GM18861 (cell line): ENCODE data around the gene KCNN3.
"Not testable (repeated sequence)": the region's sequence is repeated elsewhere in the genome, so short reads cannot be mapped to it uniquely, and the experiment has no call there.

Source experiments
- ATAC-seq: cut with Tn5 transposase; IDR thresholded peaks from one replicate; pipeline ENCODE4 v1.9.1; 2021; ENCODE audit not compliant: unreplicated experiment

KCNN3 gene

DNA sequence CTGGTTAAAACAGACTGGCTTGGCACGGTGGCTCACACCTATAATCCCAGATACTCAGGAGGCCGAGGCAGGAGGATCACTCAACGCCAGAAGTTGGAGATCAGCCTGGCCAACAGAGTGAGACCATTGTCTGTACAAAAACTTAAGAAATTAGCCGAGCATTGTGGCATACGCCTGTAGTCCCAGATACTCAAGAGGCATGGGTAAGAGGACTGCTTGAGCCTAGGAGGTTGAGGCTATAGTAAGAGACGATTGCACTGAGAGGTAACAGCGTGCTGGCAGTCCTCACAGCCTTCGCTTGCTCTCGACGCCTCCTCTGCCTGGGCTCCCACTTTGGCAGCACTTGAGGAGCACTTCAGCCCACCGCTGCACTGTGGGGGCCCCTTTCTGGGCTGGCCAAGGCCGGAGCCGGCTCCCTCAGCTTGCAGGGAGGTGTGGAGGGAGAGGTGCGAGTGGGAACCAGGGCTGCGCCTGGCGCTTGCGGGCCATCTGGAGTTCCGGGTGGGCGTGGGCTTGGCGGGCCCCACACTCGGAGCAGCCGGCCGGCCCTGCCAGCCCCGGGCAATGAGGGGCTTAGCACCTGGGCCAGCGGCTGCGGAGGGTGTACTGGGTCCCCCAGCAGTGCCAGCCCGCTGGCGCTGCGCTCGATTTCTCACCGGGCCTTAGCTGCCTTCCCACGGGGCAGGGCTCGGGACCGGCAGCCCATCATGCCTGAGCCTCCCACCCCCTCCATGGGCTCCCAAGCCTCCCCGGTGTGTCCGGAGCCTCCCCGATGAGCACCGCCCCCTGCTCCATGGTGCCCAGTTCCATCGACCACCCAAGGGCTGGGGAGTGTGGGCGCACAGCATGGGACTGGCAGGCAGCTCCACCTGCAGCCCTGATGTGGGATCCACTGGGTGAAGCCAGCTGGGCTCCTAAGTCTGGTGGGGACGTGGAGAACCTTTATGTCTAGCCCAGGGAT, 199.5 kb downstream of the KCNN3 start:
- not testable (repeated sequence) for ATAC-seq

DNA sequence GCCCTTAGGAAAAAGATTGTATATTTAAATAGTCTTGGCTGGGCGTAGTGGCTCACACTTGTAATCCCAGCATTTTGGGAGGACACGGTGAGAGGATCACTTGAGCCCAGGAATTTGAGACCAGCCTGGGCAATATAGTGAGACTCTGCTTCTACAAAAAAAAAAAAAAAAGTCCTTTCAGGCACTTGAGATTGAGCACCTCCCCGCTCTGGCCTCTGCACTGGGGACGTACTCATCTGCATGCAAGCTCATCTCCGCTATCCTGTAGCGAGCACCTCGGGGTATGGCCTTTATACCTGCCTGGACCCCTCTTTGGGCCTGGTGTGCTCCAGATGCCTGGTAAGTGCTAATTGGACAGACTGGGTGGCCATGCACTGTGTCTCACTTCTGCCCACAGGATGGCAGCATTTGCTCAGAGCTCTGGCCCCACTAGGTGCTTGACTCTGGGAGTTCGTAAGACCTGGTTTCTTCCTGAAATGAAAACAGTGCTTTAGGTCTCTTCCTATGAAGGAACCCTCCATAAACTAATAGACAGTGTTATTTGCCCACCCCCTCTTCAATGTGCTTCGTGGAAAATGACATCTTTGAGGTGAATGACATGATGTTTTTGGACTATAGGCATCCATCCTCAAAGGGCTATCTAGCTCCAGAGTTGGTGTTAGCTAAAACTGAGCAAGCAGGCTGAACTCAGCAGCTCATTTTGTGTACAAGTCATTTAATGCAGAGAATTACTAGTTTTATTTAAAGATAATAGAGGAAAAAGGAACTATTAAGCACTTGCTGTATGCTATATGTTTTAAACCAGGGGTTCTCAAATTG, 200.4 kb downstream of the KCNN3 start:
- ATAC-seq = no peak

DNA sequence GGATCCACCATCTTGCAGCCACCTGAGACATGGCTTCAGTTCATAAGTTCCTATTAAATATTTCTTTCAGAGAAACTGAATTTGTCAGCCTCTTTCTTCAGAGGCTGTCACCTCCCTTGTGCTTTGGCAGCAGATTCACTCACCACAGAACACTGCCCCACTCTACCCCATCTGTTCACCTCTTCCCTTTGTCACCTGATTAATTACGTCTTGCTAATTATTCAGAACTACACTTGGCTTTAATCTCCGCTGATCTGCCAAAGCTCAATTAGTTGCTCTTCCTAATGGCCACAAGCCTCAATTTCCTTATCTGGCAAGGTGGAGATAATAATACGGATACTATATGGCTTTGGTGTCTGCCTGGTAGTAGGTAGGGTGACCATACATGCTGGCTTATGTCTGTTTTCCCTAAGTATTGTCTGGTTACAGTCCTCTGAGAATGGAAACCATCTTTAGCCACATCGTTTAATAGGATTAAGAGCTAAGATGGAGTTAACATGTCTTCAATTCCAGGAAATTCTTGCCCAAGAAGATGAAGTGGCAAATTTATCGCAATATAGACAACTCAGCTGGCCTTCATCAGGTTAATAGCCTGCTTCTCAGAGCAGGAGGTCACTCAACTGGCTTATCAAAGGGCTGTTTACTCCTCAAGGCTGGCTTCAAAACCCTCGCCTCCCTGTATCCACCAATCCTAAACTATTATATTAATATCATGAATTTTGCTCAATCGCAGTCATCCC, 203.9 kb downstream of the KCNN3 start:
- no peak for ATAC-seq

DNA sequence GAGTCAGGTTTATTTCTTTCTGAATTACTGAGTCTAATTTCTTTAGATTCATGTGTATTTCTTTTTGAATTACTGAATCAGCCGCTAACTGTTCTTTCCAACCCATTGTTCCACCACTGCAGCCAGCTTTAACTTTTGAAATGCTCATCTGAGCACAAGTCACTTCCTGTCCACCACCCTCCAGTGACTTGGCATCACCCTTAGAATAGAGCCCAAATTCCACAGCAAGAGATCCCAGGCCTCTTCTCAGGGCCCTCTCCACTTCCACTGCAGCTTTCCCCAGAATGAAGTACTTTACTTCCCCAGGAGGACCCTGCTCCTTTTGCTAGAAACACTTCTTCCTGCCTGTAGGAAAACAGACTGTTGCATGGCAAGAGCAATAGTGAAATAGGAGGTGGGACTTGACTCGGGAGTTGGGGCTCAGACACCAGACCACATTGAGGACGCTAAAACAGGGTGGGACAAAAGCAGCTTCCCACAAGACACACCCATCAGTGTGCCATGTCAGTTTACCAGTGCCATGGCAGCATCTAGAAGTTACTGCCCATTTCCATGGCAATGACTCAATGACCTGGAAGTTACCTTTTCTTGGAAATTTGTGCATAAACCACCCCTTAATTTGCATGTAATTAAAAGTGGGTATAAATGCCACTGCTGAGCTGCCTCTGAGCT, 205.6 kb downstream of the KCNN3 start:
- ATAC-seq = no peak

DNA sequence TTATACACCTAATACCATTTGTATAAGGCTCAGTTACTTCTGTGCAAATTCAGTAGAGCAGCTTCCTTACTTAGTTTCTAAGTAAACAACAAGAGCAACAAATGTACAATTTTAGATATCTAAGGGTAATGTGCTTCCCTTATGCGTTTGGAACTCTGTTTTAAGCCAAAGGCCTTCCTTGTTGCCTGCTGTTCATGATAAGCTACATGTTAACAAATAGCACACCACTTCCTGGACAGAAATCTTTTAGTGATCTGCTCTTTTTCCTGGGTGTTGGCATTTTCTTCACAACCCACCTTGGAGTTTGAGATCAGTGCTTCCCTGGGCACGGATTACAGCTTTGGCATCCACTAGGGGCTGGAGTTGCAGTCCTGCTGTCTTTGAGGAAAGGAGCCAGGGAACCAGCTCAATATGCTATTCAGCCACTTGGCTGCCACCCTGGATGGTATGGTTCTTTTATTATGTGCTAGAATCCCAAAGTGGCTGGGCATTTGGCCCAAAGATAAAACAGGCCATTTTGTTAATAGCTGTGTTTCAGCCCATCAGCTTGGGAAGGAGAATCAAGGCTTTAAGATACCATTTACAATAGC, 206.5 kb downstream of the KCNN3 start:
- no peak for ATAC-seq

DNA sequence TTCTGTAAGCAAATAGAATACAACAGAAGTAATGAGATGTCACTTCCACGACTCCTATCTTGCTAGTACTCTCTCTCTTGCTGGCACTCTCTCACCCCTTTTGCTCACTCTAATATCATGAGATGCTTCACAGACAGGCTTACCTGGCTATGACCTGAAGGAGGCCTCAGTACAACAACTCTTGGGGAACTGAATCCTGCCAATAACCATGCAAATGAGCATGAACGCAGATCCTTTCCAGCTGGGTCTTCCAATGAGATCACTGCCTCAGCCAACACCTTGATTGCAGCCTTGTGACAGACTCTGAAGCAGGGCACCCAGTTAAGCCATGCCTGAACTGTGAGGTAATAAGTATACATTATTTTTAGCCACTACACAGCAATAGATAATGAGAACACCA, 209.0 kb downstream of the KCNN3 start:
- no peak for ATAC-seq

DNA sequence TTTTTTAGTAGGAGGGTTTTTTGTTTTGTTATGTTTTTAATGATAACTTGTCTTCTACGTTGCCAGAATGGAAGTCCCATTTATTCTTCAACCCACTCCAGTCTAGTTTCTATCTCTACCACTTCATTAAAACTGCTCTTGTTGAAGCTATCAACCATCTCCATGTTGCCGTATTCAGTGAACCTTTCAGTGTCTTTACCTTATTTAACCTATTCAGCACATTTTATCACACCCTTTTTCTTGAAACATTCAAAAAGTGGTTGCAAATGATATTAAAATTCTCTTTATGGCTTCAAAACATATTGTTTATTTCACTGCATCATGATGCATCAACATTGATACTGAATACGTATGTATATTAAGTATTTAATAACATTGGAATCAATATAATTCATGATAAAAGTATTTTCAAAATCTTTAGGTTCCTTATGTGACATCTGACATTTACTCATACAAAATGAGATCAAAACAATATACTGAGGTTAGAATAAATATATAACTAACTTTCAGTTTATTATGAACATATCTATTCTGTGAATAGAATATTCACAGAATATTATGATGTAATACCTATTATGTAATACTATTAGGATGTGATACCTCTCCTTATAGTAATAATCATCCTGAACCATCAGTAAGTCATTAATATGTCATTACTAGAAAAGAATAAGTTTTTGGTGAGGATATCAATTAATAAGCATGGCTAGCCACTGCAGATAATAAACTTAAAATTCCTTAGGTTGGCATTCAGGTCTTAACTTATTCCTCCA, 210.1 kb downstream of the KCNN3 start:
- no peak for ATAC-seq

DNA sequence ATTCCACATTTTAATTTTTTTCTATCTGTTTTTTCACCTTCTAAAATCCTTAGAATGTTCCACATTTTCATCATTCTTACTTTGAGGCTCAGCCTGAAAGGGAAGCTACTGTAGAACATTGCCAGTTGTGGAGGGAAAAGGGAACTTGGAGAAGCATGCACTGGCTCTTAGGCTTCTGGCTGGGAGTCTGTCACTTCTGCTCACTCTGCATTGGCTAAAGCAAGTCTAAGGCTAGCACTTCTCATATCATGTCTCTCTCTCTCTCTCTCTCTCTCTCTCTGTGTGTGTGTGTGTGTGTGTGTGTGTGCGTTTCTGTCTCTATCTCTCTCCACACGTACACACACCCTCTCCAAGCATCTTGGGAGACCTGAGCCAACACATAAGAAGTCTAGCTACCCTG, 212.5 kb downstream of the KCNN3 start:
- ATAC-seq = no peak

DNA sequence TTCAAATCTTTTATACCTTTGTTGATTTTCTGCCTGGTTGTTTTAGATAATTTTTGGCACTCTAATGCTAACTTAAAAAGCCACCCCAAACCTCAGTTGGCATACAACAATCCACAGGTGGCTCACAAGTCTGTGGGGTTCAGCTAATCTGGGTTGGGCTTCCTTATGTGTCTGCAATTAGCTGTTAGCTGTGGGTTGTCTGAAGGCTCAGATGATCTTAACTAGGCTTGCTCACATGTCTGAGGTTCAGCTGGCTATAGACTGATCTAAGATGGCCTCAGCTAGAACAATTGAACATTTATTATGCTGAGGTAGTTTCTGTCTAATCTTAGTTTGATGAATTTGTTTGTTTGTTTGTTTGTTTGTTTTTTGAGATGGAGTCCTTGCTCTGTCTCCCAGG, 217.2 kb downstream of the KCNN3 start:
- no peak for ATAC-seq
